Esophagus squamous epithelium (tissue), 4 donors: ENCODE results near the gene SCARB2.

ENCODE experiments used
- POLR2A ChIP-seq, 4 donors: fragments of 450-650 bp; IDR thresholded peaks; one replicate each; pipeline ENCODE4 v1.6.1; 2017; ENCODE audit warnings: antibody characterized with exemption in 4 of 4, mild to moderate bottlenecking in 4 of 4, moderate library complexity in 3 of 4
- TF ChIP-seq, protein P1 (sequence below), 6 experiments: fragments of 450-650 bp in 4 of 6; fragments of 200-600 bp in 2 of 6; sonication (generic) in 2 of 6; IDR thresholded peaks; one replicate each; pipeline ENCODE4 v1.5.1; 2016 to 2019; ENCODE audit warnings: antibody characterized with exemption in 6 of 6, mild to moderate bottlenecking in 4 of 6, moderate library complexity in 4 of 6

GRCh38 chr4:76209881-76210280 lies 3.7 kb downstream of the SCARB2 start:
- TF ChIP-seq, protein P1, sequence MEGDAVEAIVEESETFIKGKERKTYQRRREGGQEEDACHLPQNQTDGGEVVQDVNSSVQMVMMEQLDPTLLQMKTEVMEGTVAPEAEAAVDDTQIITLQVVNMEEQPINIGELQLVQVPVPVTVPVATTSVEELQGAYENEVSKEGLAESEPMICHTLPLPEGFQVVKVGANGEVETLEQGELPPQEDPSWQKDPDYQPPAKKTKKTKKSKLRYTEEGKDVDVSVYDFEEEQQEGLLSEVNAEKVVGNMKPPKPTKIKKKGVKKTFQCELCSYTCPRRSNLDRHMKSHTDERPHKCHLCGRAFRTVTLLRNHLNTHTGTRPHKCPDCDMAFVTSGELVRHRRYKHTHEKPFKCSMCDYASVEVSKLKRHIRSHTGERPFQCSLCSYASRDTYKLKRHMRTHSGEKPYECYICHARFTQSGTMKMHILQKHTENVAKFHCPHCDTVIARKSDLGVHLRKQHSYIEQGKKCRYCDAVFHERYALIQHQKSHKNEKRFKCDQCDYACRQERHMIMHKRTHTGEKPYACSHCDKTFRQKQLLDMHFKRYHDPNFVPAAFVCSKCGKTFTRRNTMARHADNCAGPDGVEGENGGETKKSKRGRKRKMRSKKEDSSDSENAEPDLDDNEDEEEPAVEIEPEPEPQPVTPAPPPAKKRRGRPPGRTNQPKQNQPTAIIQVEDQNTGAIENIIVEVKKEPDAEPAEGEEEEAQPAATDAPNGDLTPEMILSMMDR (IDR thresholded peaks at IDR 0.05), result no peak
- no peak for TF ChIP-seq POLR2A (IDR thresholded peaks at IDR 0.05)
